Measurements from ENCODE around the gene AHCYL2. TPM values are rescaled to one million over a fixed set of nuclear protein-coding genes. Genes with fewer than 3 reads are reported as not detected.
"Not testable (repeated sequence)": the region's sequence is repeated elsewhere in the genome, so short reads cannot be mapped to it uniquely, and the experiment has no call there.

The AHCYL2 gene
- polyA plus RNA-seq, 3 donors = 10.7 to 14.6 (median 12.1) TPM

GRCh38 chr7:129470411-129470810 lies 245.6 kb downstream of the AHCYL2 start:
- intact Hi-C loops (cut with micrococcal nuclease) = loop anchor here (2.0 to 10.0 kb wide), 2 partner anchors 104 to 256 kb away; no protein-coding TSS in a partner anchor
- H3K4me2 ChIP-seq (replicated peaks; ENCODE audit: extremely low read depth, low read length, poor library complexity, severe bottlenecking) = no peak overlapping the region
- H3K27ac Mint-ChIP-seq = no peak overlapping the region
- H3K79me2 ChIP-seq (ENCODE audit: insufficient read depth, low read length) = no peaks in the 10 kb centered on the region
- no peaks in the 10 kb centered on the region for H3K9me3 ChIP-seq (replicated peaks in 1 of 2; ENCODE audit: control insufficient read depth in 1 of 2, insufficient read depth in 1 of 2, low read length in 2 of 2)
- no peaks in the 10 kb centered on the region for H3K9me3 Mint-ChIP-seq
- H3K27me3 Mint-ChIP-seq (ENCODE audit: low read depth in 3 of 3) = peaks cover 0 to 4% (median 1%) of the 10 kb centered on the region in 3 donors
- no peaks in the 10 kb centered on the region for H3K4me1 ChIP-seq (ENCODE audit: control insufficient read depth in 1 of 2, insufficient read depth in 2 of 2, low read length in 2 of 2)
- peaks cover 2% of the 10 kb centered on the region for H3K4me1 Mint-ChIP-seq
- no peak overlapping the region for H3K4me3 ChIP-seq (replicated peaks in 1 of 3; ENCODE audit: low read depth in 2 of 3, low read length in 3 of 3)
- H3K27me3 ChIP-seq (ENCODE audit: control insufficient read depth in 2 of 2, insufficient read depth in 2 of 2, low read length in 2 of 2) = no peaks in the 10 kb centered on the region
- no CpG with 5 or more reads among the region's 1 CpG for WGBS (ENCODE audit: insufficient coverage)
- H4K20me1 ChIP-seq (ENCODE audit: insufficient read depth, low read length) = no peaks in the 10 kb centered on the region
- H3K4me3 Mint-ChIP-seq = no peak overlapping the region
- no peaks in the 10 kb centered on the region for H3K36me3 Mint-ChIP-seq
- no peak for TF ChIP-seq CTCF (IDR thresholded peaks at IDR 0.05)
- no peak overlapping the region for H2AFZ ChIP-seq (ENCODE audit: insufficient read depth, low read depth, low read length, poor library complexity, severe bottlenecking)
- no peak overlapping the region for H3K27ac ChIP-seq (ENCODE audit: low read depth in 1 of 2, low read length in 2 of 2)
- H3K36me3 ChIP-seq (replicated peaks in 1 of 2; ENCODE audit: control insufficient read depth in 1 of 2, insufficient read depth in 2 of 2, low read length in 2 of 2) = no peaks in the 10 kb centered on the region
- no peak overlapping the region for H3K9ac ChIP-seq (ENCODE audit: insufficient read depth, low read length, poor library complexity, severe bottlenecking)
- no peak for DNase-seq

- H3K9me3 ChIP-seq (replicated peaks in 1 of 2; ENCODE audit: control insufficient read depth in 1 of 2, insufficient read depth in 1 of 2, low read length in 2 of 2) = no peaks in the 10 kb centered on the region
- H3K4me3 Mint-ChIP-seq = no peak overlapping the region
- peaks cover 0 to 5% (median 1%) of the 10 kb centered on the region in 7 donors for H3K9me3 Mint-ChIP-seq
- DNase-seq = no peak
- no peaks in the 10 kb centered on the region for H3K4me1 ChIP-seq (ENCODE audit: control insufficient read depth in 1 of 2, insufficient read depth in 2 of 2, low read length in 2 of 2)
- TF ChIP-seq CTCF (IDR thresholded peaks at IDR 0.05) = no peak
- H3K27me3 ChIP-seq (ENCODE audit: control insufficient read depth in 2 of 2, insufficient read depth in 2 of 2, low read length in 2 of 2) = no peaks in the 10 kb centered on the region
- H3K36me3 ChIP-seq (replicated peaks in 1 of 2; ENCODE audit: control insufficient read depth in 1 of 2, insufficient read depth in 2 of 2, low read length in 2 of 2) = no peaks in the 10 kb centered on the region
- H3K9ac ChIP-seq (ENCODE audit: insufficient read depth, low read length, poor library complexity, severe bottlenecking) = no peak overlapping the region
- peaks cover 0 to 4% (median 1%) of the 10 kb centered on the region in 3 donors for H3K27me3 Mint-ChIP-seq (ENCODE audit: low read depth in 3 of 3)
- peaks cover 0 to 1% of the 10 kb centered on the region in 2 donors for H3K36me3 Mint-ChIP-seq
- H4K20me1 ChIP-seq (ENCODE audit: insufficient read depth, low read length) = no peaks in the 10 kb centered on the region
- no peak overlapping the region for H3K4me3 ChIP-seq (replicated peaks in 1 of 3; ENCODE audit: low read depth in 2 of 3, low read length in 3 of 3)
- no peaks in the 10 kb centered on the region for H3K4me1 Mint-ChIP-seq
- H3K79me2 ChIP-seq (ENCODE audit: insufficient read depth, low read length) = no peaks in the 10 kb centered on the region
- no peak overlapping the region for H3K27ac Mint-ChIP-seq
- no peak overlapping the region for H2AFZ ChIP-seq (ENCODE audit: insufficient read depth, low read depth, low read length, poor library complexity, severe bottlenecking)
- no peak overlapping the region for H3K4me2 ChIP-seq (replicated peaks; ENCODE audit: extremely low read depth, low read length, poor library complexity, severe bottlenecking)
- no peak overlapping the region for H3K27ac ChIP-seq (ENCODE audit: low read depth in 1 of 2, low read length in 2 of 2)
- intact Hi-C loops (cut with micrococcal nuclease) = loop anchor here (2.0 to 10.0 kb wide), 2 partner anchors 105 to 257 kb away; no protein-coding TSS in a partner anchor
Measured at GRCh38 chr7:129471402-129471827, 246.6 kb downstream of the AHCYL2 start.

- not testable (repeated sequence) for H3K36me3 ChIP-seq (replicated peaks in 1 of 2; ENCODE audit: control insufficient read depth in 1 of 2, insufficient read depth in 2 of 2, low read length in 2 of 2); H3K9ac ChIP-seq (ENCODE audit: insufficient read depth, low read length, poor library complexity, severe bottlenecking); H3K36me3 Mint-ChIP-seq; H3K4me2 ChIP-seq (replicated peaks; ENCODE audit: extremely low read depth, low read length, poor library complexity, severe bottlenecking); H4K20me1 ChIP-seq (ENCODE audit: insufficient read depth, low read length); H3K4me1 Mint-ChIP-seq; H3K27ac ChIP-seq (ENCODE audit: low read depth in 1 of 2, low read length in 2 of 2); H3K4me1 ChIP-seq (ENCODE audit: control insufficient read depth in 1 of 2, insufficient read depth in 2 of 2, low read length in 2 of 2); DNase-seq; H3K9me3 ChIP-seq (replicated peaks in 1 of 2; ENCODE audit: control insufficient read depth in 1 of 2, insufficient read depth in 1 of 2, low read length in 2 of 2); H3K4me3 Mint-ChIP-seq; H3K9me3 Mint-ChIP-seq; H3K4me3 ChIP-seq (replicated peaks in 1 of 3; ENCODE audit: low read depth in 2 of 3, low read length in 3 of 3); H3K27me3 ChIP-seq (ENCODE audit: control insufficient read depth in 2 of 2, insufficient read depth in 2 of 2, low read length in 2 of 2); H3K27me3 Mint-ChIP-seq (ENCODE audit: low read depth in 3 of 3); H2AFZ ChIP-seq (ENCODE audit: insufficient read depth, low read depth, low read length, poor library complexity, severe bottlenecking); H3K79me2 ChIP-seq (ENCODE audit: insufficient read depth, low read length); H3K27ac Mint-ChIP-seq
- intact Hi-C loops (cut with micrococcal nuclease) = loop anchor here (10.0 kb wide), 1 partner anchor 261 kb away; no protein-coding TSS in a partner anchor
- WGBS (ENCODE audit: insufficient coverage) = 99% methylated on average over 7 of the region's 27 CpGs
Measured at GRCh38 chr7:129475931-129476330, 251.1 kb downstream of the AHCYL2 start.
